ENCODE results near the gene BPIFB1.

Gene BPIFB1

DNA sequence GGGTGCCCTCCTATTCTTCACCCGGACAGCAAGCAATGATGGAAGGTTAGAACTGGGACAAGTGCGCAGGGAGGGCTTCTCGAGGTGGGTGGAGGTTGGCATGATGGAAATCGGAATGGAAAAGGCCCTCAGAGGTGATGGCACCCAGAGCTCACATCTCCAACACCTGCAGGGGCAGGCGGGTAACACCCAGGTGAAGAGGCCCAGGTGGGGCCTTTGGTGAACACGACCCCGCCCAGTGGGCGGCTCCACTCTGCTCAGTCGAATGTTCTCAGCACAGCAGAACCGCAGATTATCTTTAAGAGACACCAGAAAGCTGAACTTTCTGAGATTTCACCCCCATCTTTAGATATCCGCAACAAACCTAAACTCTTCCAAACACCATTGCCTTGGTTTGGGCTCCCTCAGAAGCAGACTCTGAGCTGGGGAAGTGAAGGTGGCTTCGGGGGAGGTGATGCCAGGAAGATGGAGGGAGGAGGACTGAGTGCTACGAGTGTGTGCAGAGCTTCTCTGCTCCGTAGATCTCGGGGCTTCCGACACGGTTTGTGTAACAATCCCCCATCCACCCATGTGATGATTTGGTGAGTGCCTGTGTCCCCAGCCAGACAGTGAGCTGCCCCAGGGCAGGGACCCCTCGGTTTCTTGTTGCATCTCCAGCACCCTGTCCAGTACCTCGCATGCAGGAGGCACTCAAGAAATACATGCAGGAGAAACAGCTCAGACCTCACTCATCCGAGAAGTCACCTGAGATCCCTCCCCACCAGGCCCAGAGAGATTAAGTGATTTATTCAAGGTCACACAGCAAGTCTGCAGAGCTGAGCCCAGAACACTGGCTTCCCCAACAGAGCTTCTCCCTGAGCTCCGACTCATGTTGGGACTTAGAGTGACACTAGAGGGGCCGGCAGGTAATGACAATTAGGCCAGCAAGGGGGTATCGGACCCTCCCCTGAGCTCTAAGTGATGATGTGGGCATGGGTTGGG is 45.4 kb downstream of the BPIFB1 start:
- no peak for DNase-seq

DNA sequence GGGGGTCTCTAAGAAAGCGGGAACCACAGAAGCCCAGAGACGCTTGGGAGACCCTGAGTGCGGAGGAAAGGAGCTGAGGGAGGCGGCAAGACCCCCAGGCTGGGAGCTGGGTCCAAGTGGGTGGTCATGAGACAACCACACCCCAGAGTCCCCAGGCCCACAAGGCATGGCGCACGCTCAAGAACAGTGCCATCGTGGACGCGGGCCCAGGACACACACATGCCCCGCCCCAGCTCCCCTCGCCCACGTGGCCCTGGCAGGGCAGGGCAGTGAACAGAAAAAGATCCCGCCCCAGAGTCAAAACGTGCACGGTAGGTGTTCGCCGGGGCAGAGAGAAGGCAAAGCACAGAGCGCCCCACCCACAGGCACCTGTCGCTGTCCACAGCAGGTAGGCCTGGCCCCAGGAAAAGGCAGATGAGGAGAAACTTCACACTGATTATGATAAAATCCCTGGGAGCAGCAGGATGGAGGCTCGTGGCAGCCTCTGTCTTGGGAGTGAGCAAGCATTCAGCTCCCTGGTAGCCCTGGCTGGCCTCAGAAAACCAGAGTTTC is 50.0 kb downstream of the BPIFB1 start:
- no peak for DNase-seq

DNA sequence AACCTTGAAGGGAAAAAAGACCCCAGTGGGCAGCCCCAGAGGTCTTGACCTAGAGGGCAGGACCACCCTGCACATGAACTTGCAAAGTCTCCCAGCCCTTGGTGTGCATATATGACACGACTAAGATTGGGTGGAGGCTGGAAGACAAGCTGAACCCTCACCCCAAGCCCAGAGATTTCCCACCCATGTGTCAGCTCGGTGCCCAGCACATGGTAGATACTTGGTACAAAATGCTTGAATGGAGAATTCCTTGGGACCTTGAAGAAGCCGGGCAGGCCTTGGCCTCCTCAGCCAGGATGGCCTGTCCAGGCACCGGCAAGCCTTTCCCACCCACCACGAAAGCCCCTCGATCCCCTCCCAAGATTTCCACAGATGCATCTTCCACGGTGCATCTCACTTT is 50.6 kb downstream of the BPIFB1 start:
- no peak for DNase-seq

DNA sequence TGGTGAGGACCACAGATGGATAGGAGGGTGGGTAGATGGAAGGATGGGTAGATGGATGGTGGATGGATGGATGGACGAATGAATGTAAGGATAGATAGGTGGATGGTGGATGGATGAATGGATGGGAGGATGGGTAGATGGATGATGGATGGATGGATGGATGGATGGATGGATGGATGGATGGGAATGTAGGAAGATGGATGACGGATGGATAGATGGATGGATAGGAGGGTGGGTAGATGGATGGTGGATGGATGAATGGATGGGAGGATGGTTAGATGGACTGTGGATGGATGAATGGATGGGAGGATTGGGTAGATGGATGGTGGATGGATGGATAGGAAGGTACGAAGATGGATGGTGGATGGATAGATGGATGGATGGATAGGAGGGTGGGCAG is 51.1 kb downstream of the BPIFB1 start:
- no peak for DNase-seq

DNA sequence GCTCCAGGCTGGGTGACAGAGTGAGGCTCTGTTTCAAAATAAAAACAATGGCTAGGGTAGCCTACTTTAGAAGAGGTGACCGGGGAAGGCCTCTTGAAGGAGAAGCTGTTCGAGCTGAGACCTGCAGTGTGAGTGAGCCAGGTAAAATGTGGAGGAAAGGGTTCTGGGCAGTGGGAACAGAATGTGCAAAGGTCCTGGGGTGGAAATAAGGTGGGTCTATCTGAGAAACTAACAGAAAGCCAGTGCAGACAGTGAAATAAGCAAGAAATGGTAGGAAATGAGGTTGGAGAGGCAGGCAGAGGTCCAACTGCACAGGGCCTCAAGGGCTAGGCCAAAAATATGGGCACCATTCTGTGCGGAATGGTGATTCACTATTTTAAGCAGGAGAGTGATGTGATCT is 53.4 kb downstream of the BPIFB1 start:
- no peak for DNase-seq

DNA sequence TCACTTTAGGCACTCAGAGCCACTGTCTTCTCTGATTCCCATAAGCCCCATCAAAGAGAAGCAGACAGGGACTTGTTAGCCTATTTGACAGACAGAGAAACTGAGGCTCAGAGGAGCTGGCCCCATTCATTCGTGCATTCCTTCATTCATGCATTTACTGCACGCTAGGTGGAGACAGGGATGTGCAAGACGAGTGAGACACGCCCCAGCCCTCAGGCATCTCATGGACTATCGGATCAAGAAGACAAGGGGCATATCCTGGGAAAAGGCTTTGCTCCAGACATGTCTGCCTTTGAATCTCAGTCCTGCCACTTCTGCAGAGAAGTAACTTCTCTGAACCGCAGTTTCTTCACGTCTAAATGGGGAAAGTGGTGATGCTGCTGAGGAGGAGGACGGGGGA is 54.1 kb downstream of the BPIFB1 start:
- no peak for DNase-seq

DNA sequence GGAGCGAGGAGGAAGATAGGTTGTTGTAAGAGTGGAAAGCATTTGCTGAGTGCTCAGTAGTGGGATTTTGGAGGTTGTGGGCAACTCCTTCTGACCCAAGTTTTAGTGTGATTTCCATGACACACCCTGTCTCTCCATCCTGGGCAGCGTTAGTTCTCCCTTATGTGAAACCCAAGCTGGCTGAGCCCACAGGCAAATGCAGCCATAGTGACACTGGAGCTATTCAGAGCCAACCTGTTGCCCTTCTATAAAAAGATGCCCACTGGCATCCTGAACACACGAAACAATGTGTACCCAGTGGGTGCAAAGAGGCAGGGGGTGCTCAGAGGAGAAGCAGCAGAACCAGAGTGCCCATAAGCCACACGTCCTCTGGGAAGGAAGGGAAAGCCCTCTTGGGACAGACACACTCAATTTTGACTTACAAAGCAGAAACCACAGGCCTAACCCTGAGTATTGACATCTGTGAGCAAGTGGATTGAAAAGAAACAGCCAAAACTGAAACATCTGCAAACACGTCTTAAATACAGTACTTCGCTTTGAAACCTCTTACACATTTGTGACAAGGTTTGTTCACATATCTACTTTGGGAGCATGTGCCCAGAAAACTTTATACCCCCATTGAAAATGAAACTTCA is 54.6 kb downstream of the BPIFB1 start:
- no peak for DNase-seq

DNA sequence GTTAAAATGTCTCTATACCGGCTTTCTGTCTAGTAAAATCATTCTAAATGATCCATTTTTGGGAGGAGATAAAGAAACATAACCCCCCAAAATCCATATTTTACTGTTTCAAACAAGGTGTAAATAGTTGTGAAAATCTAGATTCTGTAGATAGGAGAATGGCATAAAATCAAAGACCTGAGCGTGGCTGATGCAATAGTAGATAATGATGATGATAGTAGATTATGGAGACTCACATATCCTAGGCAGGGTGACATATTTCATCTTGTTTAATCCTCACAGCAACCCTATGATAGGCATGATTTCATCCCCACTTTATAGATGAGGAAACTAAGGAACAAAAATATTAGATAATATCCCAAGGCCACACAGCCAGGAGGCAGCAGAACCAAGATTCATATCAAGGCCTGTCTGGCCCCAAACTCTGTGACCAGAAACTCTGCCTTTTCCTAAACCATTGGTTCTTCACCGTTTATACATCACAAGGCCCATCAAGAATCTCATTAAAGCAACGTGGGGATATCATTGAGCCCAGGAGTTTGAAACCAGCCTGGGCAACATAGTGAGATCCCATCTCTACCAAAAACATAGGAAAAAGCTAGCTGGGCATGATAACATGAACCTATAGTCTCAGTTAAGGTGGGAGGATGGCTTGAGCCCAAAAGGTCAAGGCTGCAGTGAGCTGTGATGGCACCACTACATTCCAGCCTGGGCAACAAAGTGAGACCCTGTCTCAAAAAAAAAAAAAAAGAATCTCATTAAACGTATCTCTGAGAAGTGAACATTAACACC is 55.6 kb downstream of the BPIFB1 start:
- DNase-seq, result no peak

DNA sequence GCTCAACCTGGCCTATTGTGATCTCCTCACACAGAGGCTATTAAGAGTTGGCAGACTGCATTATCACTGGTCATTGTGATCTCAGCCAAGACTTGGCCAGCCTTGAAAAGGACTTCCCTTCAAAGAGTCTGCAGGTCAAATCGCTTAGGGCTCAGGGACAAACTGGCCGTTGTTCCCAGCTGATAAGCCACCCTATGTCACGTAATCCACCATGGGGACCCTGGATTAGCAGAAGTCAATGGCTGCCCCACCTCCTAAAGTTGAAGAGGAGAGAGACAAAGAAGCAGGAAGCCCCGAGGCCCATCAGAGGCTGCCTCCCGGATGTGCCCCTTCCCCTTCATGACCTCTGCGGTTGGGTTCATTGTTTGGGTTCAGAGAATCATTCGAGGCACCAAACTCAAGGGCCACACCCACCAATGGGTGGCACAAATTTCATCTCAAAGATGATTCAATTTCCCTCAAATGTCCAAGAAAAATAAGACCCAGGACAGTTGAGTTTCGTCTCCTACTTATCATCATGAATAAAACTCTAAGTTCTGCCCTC is 56.6 kb downstream of the BPIFB1 start:
- no peak for DNase-seq

DNA sequence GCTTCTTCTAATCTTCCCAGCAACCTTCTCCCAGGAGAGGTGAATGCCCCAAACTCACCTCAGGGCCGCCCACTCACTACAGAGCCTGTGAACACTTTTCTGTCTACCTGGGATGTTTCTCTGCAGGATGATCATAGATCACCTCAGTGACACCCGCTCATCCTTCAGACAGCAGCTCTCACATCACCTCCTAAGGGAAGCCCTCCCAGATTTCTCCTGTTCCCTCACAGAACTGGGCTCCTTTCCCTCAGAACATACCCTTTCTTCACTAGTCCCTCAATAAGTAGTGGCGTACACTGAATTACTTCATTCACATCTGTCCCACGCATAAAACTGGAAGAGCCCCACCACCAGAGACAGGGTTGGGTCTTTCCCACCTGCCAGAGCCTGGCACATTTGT is 60.5 kb downstream of the BPIFB1 start:
- DNase-seq, result no peak

DNA sequence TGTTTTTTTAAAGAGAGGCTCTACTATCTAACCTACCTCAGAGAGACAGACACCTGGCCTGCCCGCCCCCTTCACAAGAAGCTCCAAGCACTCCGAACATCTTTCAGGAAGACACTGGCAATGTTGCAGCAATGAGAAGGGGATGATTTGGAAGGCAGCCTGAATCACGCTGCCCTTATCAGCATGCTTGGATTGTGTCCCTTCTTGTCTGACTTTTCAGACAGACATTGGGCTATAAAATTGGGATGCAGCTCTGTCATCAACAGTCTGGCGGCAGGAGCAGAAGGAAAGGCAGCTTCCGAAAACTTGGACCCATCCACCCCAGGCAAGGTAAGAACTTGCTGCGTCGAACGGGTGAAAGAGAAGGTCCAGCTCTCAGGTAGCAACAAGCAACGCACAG is 62.3 kb downstream of the BPIFB1 start:
- DNase-seq, result no peak

DNA sequence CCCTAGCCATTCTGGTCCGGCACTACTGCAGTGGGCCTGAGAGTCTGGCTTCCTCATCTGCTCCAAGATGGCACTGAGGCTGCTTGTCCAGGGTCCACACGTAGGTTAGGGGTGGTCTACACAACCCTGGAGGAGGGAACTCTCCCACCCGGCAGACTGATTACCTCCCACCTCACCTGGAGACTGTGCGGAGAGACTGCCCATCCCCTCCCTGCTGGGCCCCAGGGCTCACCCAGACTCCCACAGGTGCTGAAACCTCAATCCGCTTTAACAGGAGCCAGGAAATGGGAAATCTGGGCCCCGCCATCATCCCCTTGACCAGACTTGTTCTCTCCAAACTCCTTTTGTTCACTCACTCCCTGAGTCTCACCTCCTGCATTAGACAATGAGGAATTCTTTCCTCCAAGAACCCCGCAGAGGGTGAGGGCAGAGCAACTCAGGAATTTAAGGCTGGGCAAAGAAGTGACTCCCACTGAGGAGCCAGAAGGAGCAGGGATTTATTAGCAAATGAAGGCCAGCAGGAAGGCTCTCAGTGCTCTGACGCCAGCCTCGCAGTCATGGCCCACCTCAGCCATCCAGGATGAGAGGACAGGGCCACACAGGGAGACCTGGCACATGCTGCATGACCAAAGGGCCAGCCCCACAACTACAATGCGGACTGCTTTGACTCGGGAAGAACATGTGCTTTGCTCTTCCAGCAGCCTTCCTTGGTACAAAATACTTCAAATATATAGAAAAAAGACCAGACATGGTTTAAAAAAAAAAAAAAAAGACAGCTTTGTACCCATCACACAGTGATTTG is 65.3 kb downstream of the BPIFB1 start:
- DNase-seq, result no peak

DNA sequence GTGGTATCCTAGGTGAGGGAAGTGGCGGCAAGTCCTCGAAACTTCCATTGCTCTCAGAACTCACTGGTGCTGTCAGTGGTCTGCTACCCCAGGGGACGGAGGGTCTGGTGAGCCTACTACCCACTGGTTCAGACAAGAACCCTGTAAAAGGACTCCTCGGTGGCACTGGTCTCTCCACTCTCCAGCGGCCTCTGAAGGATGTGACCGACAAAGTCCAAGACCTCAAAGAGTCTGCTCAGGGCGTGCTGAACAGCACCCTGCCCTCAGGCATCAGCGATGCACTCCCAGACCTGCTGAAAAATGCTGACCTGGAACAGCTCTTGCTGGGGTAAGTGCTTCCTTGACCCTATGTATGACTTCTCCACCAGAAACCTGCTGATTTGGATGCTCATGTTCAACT is 66.5 kb downstream of the BPIFB1 start:
- DNase-seq, result no peak

DNA sequence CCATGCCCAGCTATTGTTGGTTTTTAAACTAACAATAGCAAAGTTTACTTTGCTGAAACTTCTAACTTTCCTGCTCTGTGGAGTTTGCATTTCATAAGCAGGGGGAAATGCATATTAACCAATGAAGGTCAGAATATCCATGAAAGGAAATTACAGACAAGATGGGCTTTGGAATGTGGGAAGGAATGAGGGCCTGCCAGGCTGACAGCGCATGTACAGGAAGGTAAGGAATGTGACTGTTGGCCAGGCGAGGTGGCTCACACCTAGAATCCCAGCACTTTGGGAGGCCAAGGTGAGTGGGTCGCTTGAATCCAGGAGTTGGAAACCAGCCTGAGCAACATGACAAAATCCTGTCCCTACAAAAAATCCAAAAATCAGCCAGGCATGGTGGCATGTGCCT is 68.7 kb downstream of the BPIFB1 start:
- no peak for DNase-seq

DNA sequence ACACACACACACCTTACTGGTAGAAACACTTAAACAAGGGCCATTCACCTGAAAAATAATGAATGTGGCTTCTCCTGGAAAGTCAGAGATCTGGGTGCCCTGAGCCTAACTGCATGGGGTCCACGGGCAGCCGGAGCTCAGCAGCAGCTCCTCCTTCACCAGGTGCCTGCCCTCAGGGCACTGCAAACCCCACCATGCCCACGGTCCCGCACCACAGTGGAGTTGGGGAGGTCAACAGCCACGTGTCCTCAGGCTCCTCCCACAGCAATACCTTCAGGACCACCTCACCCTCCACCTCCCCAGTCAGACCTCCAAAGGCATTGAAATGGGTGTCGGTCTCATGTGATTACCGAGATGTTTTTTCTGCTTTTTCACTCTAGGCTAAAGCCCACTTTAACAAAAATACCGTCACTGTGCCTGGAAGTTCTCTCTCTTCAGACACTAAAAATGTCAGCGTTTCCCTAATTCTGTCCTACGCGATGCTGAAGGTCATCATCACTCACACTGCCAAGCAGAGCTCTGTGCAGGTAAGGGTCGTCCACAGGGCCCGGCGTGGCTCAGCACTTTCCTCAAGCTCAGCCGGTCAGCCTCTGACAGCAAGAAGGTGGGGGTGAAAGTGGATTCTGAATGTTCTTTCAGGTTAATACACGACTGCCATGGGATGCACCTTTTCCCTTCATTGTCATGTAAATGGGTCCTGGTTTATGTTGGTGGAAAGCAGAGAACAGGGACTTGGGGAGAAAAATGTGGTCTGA is 69.4 kb downstream of the BPIFB1 start:
- DNase-seq, result no peak

DNA sequence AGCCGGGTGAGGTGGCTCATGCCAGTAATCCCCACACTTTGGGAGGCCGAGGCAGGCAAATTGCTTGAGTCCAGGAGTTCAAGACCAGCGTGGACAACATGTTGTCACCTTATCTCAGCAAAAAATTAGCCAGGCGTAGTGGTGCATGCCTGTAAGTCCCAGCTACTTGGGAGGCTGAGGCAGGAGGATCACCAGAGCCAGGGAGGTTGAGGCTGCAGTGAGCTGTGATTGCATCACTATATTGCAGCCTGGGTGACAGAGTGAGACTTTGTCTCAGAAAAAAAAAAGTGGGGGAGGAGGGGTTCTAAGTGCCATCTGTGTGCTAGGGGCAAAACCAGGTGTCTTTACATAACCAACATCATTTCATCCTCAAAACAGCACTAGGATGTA is 70.0 kb downstream of the BPIFB1 start:
- DNase-seq, result no peak

All from NCI-H1694 (cell line).